Forelimb muscle (tissue), 1 donor: ENCODE data around the gene BTN3A1. TPM values are rescaled to one million over a fixed set of nuclear protein-coding genes. Genes with fewer than 3 reads are reported as not detected.
"Not testable (repeated sequence)": the region's sequence is repeated elsewhere in the genome, so short reads cannot be mapped to it uniquely, and the experiment has no call there.

ENCODE experiments used
- DNase-seq: peaks from one replicate; pipeline ENCODE4 v3.0.0-alpha.2; 2013; ENCODE audit warnings: low read depth
- polyA plus RNA-seq: library from polyadenylated mRNA; unstranded; fragments of 120-200 nt; gene quantifications from one replicate; pipeline ENCODE4 v1.2.1, GENCODE V29; 2013; ENCODE audit not compliant: insufficient read length

BTN3A1 gene
- polyA plus RNA-seq, 1 donor = 20.7 TPM

- DNase-seq = no peak
These were observed 12.2 kb downstream of the BTN3A1 start for GRCh38 chr6:26414281-26414680.

- no peak for DNase-seq
These were observed 13.1 kb downstream of the BTN3A1 start for GRCh38 chr6:26415036-26415614.

- DNase-seq = no peak
These were observed 13.7 kb downstream of the BTN3A1 start for GRCh38 chr6:26415791-26416190.

- no peak for DNase-seq
These were observed 14.2 kb downstream of the BTN3A1 start for GRCh38 chr6:26416288-26416687.

GRCh38 chr6:26418077-26418476, 16.0 kb downstream of the BTN3A1 start:
- not testable (repeated sequence) for DNase-seq

- DNase-seq = not testable (repeated sequence)
These were observed 16.7 kb downstream of the BTN3A1 start for GRCh38 chr6:26418795-26419194.

GRCh38 chr6:26420688-26421171, 18.7 kb downstream of the BTN3A1 start:
- no peak for DNase-seq

GRCh38 chr6:26421259-26422144, 19.4 kb downstream of the BTN3A1 start:
- peak; percentile 91 for DNase-seq

- no peak for DNase-seq
These were observed 20.3 kb downstream of the BTN3A1 start for GRCh38 chr6:26422329-26422728.

GRCh38 chr6:26426691-26427450, 24.8 kb downstream of the BTN3A1 start:
- DNase-seq = no peak

GRCh38 chr6:26427451-26427809, 25.4 kb downstream of the BTN3A1 start:
- no peak for DNase-seq

GRCh38 chr6:26428206-26428605, 26.1 kb downstream of the BTN3A1 start:
- no peak for DNase-seq

GRCh38 chr6:26430787-26431186, 28.7 kb downstream of the BTN3A1 start:
- DNase-seq = no peak

- DNase-seq = no peak
These were observed 29.4 kb downstream of the BTN3A1 start for GRCh38 chr6:26431258-26432172.

- DNase-seq = no peak
These were observed 30.6 kb downstream of the BTN3A1 start for GRCh38 chr6:26432627-26433201.

- DNase-seq = not testable (repeated sequence)
These were observed 31.6 kb downstream of the BTN3A1 start for GRCh38 chr6:26433680-26434079.

- no peak for DNase-seq
These were observed 33.9 kb downstream of the BTN3A1 start for GRCh38 chr6:26436018-26436417.

- no peak for DNase-seq
These were observed 35.5 kb downstream of the BTN3A1 start for GRCh38 chr6:26437550-26437949.

GRCh38 chr6:26438000-26438399, 35.9 kb downstream of the BTN3A1 start:
- DNase-seq = no peak

GRCh38 chr6:26439151-26440125, 37.4 kb downstream of the BTN3A1 start:
- no peak for DNase-seq
